WTC11 (cell line): ENCODE results near the gene SEC14L6.
"Not testable (repeated sequence)": the region's sequence is repeated elsewhere in the genome, so short reads cannot be mapped to it uniquely, and the experiment has no call there.

Experiments
- NR1H2 ChIP-seq: sonication (generic); formaldehyde crosslinking; IDR thresholded peaks from 2 replicates; pipeline ENCODE4 v1.9.0; 2021; ENCODE audit warnings: mild to moderate bottlenecking, moderate library complexity, missing genetic modification reagents
- NR3C1 ChIP-seq: sonication (generic); formaldehyde crosslinking; conservative IDR thresholded peaks from 2 replicates; pipeline ENCODE4 v1.8.1; 2023; ENCODE audit warnings: low read depth, mild to moderate bottlenecking, missing genetic modification reagents
- TEAD4 ChIP-seq: sonication (generic); formaldehyde crosslinking; IDR thresholded peaks from 2 replicates; pipeline ENCODE4 v1.8.0; 2022; ENCODE audit warnings: mild to moderate bottlenecking, missing genetic modification reagents
- ZNF263 ChIP-seq: sonication (generic); formaldehyde crosslinking; IDR thresholded peaks from 2 replicates; pipeline ENCODE4 v1.8.1; 2022; ENCODE audit warnings: low read depth, mild to moderate bottlenecking, moderate library complexity, missing genetic modification reagents
- ZNF423 ChIP-seq: fragments of 250-450 bp; sonication (Bioruptor Pico); IDR thresholded peaks from 2 replicates; pipeline ENCODE4 v2.1.2; 2022; ENCODE audit warnings: mild to moderate bottlenecking, moderate library complexity
- ZNF671 ChIP-seq: fragments of 250-450 bp; sonication (Bioruptor Pico); IDR thresholded peaks from 2 replicates; pipeline ENCODE4 v1.8.0; 2021; ENCODE audit warnings: mild to moderate bottlenecking
- TF ChIP-seq, protein P1 (sequence below): fragments of 250-450 bp; sonication (Bioruptor Pico); IDR thresholded peaks from 2 replicates; pipeline ENCODE4 v1.9.0; 2021; ENCODE audit warnings: mild to moderate bottlenecking
- TF ChIP-seq, protein P2 (sequence below): fragments of 200-600 bp; IDR thresholded peaks from 2 replicates; pipeline ENCODE4 v1.8.0; 2022; ENCODE audit warnings: antibody characterized with exemption
- TF ChIP-seq, protein P3 (sequence below): sonication (generic); formaldehyde crosslinking; IDR thresholded peaks from 2 replicates; pipeline ENCODE4 v1.8.1; 2022; ENCODE audit warnings: mild to moderate bottlenecking, moderate library complexity, missing genetic modification reagents
- TF ChIP-seq, protein P4 (sequence below): fragments of 250-450 bp; sonication (Bioruptor Pico); IDR thresholded peaks from 2 replicates; pipeline ENCODE4 v1.9.0; 2021; ENCODE audit warnings: mild to moderate bottlenecking, borderline replicate concordance
- TF ChIP-seq, protein P5 (sequence below): fragments of 250-450 bp; sonication (Bioruptor Pico); IDR thresholded peaks from 2 replicates; pipeline ENCODE4 v1.8.0; 2021; ENCODE audit warnings: mild to moderate bottlenecking

DNA sequence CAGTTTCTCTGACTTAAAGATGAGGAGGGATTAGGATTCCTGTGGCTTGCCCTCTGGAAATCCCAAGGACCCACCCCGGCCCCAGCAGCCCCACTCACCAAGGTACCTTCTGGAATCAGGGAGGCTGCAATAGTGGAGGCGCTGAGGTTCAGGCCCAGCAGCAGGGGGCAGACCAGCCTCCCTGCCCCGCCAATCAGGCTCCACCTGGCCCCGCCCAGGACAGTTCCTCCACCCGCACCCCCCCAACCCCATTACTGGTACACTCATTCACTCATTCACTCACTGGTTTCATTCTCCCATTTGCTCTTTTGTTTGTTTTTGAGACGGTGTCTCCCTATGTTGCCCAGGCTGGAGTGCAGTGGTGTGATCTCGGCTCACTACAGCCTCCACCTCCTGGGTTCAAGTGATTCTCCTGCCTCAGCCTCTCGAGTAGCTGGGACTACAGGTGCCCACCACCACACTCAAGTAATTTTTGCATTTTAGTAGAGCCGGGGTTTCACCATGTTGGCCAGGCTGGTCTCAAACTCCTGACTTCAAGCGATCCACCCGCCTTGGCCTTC is 14.2 kb upstream of the SEC14L6 start:
- TF ChIP-seq, protein P1, sequence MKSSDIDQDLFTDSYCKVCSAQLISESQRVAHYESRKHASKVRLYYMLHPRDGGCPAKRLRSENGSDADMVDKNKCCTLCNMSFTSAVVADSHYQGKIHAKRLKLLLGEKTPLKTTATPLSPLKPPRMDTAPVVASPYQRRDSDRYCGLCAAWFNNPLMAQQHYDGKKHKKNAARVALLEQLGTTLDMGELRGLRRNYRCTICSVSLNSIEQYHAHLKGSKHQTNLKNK (CRISPR knock-in tag): not testable (repeated sequence)
- not testable (repeated sequence) for TF ChIP-seq ZNF671 (CRISPR knock-in tag); TEAD4 (CRISPR knock-in tag); ZNF423 (CRISPR knock-in tag); NR1H2 (CRISPR knock-in tag); NR3C1; ZNF263 (CRISPR knock-in tag)
- TF ChIP-seq, protein P2, sequence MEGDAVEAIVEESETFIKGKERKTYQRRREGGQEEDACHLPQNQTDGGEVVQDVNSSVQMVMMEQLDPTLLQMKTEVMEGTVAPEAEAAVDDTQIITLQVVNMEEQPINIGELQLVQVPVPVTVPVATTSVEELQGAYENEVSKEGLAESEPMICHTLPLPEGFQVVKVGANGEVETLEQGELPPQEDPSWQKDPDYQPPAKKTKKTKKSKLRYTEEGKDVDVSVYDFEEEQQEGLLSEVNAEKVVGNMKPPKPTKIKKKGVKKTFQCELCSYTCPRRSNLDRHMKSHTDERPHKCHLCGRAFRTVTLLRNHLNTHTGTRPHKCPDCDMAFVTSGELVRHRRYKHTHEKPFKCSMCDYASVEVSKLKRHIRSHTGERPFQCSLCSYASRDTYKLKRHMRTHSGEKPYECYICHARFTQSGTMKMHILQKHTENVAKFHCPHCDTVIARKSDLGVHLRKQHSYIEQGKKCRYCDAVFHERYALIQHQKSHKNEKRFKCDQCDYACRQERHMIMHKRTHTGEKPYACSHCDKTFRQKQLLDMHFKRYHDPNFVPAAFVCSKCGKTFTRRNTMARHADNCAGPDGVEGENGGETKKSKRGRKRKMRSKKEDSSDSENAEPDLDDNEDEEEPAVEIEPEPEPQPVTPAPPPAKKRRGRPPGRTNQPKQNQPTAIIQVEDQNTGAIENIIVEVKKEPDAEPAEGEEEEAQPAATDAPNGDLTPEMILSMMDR: not testable (repeated sequence)
- TF ChIP-seq, protein P3, sequence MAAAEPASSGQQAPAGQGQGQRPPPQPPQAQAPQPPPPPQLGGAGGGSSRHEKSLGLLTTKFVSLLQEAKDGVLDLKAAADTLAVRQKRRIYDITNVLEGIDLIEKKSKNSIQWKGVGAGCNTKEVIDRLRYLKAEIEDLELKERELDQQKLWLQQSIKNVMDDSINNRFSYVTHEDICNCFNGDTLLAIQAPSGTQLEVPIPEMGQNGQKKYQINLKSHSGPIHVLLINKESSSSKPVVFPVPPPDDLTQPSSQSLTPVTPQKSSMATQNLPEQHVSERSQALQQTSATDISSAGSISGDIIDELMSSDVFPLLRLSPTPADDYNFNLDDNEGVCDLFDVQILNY (CRISPR knock-in tag): not testable (repeated sequence)
- TF ChIP-seq, protein P4, sequence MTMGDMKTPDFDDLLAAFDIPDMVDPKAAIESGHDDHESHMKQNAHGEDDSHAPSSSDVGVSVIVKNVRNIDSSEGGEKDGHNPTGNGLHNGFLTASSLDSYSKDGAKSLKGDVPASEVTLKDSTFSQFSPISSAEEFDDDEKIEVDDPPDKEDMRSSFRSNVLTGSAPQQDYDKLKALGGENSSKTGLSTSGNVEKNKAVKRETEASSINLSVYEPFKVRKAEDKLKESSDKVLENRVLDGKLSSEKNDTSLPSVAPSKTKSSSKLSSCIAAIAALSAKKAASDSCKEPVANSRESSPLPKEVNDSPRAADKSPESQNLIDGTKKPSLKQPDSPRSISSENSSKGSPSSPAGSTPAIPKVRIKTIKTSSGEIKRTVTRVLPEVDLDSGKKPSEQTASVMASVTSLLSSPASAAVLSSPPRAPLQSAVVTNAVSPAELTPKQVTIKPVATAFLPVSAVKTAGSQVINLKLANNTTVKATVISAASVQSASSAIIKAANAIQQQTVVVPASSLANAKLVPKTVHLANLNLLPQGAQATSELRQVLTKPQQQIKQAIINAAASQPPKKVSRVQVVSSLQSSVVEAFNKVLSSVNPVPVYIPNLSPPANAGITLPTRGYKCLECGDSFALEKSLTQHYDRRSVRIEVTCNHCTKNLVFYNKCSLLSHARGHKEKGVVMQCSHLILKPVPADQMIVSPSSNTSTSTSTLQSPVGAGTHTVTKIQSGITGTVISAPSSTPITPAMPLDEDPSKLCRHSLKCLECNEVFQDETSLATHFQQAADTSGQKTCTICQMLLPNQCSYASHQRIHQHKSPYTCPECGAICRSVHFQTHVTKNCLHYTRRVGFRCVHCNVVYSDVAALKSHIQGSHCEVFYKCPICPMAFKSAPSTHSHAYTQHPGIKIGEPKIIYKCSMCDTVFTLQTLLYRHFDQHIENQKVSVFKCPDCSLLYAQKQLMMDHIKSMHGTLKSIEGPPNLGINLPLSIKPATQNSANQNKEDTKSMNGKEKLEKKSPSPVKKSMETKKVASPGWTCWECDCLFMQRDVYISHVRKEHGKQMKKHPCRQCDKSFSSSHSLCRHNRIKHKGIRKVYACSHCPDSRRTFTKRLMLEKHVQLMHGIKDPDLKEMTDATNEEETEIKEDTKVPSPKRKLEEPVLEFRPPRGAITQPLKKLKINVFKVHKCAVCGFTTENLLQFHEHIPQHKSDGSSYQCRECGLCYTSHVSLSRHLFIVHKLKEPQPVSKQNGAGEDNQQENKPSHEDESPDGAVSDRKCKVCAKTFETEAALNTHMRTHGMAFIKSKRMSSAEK (CRISPR knock-in tag): not testable (repeated sequence)
- TF ChIP-seq, protein P5, sequence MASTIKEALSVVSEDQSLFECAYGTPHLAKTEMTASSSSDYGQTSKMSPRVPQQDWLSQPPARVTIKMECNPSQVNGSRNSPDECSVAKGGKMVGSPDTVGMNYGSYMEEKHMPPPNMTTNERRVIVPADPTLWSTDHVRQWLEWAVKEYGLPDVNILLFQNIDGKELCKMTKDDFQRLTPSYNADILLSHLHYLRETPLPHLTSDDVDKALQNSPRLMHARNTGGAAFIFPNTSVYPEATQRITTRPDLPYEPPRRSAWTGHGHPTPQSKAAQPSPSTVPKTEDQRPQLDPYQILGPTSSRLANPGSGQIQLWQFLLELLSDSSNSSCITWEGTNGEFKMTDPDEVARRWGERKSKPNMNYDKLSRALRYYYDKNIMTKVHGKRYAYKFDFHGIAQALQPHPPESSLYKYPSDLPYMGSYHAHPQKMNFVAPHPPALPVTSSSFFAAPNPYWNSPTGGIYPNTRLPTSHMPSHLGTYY (CRISPR knock-in tag): not testable (repeated sequence)
